NOMO-1 treated with dmso at 0.1 percent for 144 hours (cell line): ENCODE measurements around the gene ANKRD12.

Experiments
- DNase-seq: peaks from one replicate; lab custom pipeline; 2025; ENCODE audit not compliant: unreplicated experiment; lab: John Stamatoyannopoulos, UW

ANKRD12 gene

GRCh38 chr18:9106094-9106493 lies 30.5 kb upstream of the ANKRD12 start:
- no peak for DNase-seq

- no peak for DNase-seq
Measured at GRCh38 chr18:9106800-9107584, 29.6 kb upstream of the ANKRD12 start.

- DNase-seq: no peak
Measured at GRCh38 chr18:9108911-9109310, 27.7 kb upstream of the ANKRD12 start.

GRCh38 chr18:9109523-9109922 lies 27.1 kb upstream of the ANKRD12 start:
- DNase-seq: no peak

- DNase-seq: no peak
Measured at GRCh38 chr18:9113468-9114149, 23.0 kb upstream of the ANKRD12 start.

GRCh38 chr18:9115984-9116383 lies 20.6 kb upstream of the ANKRD12 start:
- no peak for DNase-seq

GRCh38 chr18:9117980-9118841 lies 18.4 kb upstream of the ANKRD12 start:
- DNase-seq: peak; percentile 58

- DNase-seq: no peak
Measured at GRCh38 chr18:9120796-9121195, 15.8 kb upstream of the ANKRD12 start.

- DNase-seq: no peak
Measured at GRCh38 chr18:9123520-9123919, 13.1 kb upstream of the ANKRD12 start.

- DNase-seq: no peak
Measured at GRCh38 chr18:9124824-9125223, 11.8 kb upstream of the ANKRD12 start.

- no peak for DNase-seq
Measured at GRCh38 chr18:9126337-9126736, 10.2 kb upstream of the ANKRD12 start.

- no peak for DNase-seq
Measured at GRCh38 chr18:9130195-9130594, 6.4 kb upstream of the ANKRD12 start.

GRCh38 chr18:9130806-9131205 lies 5.8 kb upstream of the ANKRD12 start:
- no peak for DNase-seq

- DNase-seq: no peak
Measured at GRCh38 chr18:9132628-9133027, 4.0 kb upstream of the ANKRD12 start.

GRCh38 chr18:9133225-9133624 lies 3.4 kb upstream of the ANKRD12 start:
- DNase-seq: no peak

- DNase-seq: no peak
Measured at GRCh38 chr18:9135081-9135911, 1.3 kb upstream of the ANKRD12 start.

- no peak for DNase-seq
Measured at GRCh38 chr18:9135912-9136314, 668 bp upstream of the ANKRD12 start.

GRCh38 chr18:9137168-9138066 lies 836 bp downstream of the ANKRD12 start:
- DNase-seq: peak; percentile 56

- no peak for DNase-seq
Measured at GRCh38 chr18:9139400-9140039, 2.9 kb downstream of the ANKRD12 start.
